Panc1 (cell line): ENCODE measurements around the gene CHST8. TPM values are rescaled to one million over a fixed set of nuclear protein-coding genes. Genes with fewer than 3 reads are reported as not detected.
"Not testable (repeated sequence)": the region's sequence is repeated elsewhere in the genome, so short reads cannot be mapped to it uniquely, and the experiment has no call there.

ENCODE experiments used
- ATAC-seq: fragments of 200-7000 bp; cut with Tn5 transposase; 2 replicates; pipeline ENCODE4 v1.9.1; 2020; ENCODE audit warnings: mild to moderate bottlenecking, moderate library complexity
- BruUV-seq: library from RNA; stranded (reverse); fragments of 400-500 nt; replicated peaks from 2 replicates; lab custom pipeline; 2021; lab: Mats Ljungman, UMichigan
- CTCF ChIA-PET: fragments of 300-600 bp; sonication (Branson Sonifier 250); formaldehyde crosslinking; loops from one replicate; lab custom pipeline; 2022; ENCODE audit warnings: antibody characterized with exemption; lab: Charles Lee
- POLR2A ChIA-PET: fragments of 300-600 bp; sonication (Branson Sonifier 250); formaldehyde crosslinking; loops from one replicate; lab custom pipeline; 2022; ENCODE audit warnings: antibody characterized with exemption; lab: Charles Lee
- DNase-seq: peaks from one replicate; pipeline ENCODE4 v3.0.0-alpha.2; 2010; ENCODE audit warnings: low read depth, low spot score
- H3K27ac ChIP-seq: 2 replicates; pipeline ENCODE4 v1.5.1; 2011; ENCODE audit warnings: mild to moderate bottlenecking, low read length, inconsistent platforms
- H3K27me3 ChIP-seq: fragments of 200-500 bp; sonication (Bioruptor generic); 2 replicates; pipeline ENCODE4 v1.6.0; 2014; ENCODE audit warnings: low read length, inconsistent platforms; ENCODE audit not compliant: control insufficient read depth, insufficient read depth
- H3K36me3 ChIP-seq: fragments of 200-500 bp; sonication (Bioruptor generic); 2 replicates; pipeline ENCODE4 v1.5.1; 2014; ENCODE audit warnings: inconsistent platforms, mild to moderate bottlenecking, low read length, moderate library complexity; ENCODE audit not compliant: control insufficient read depth, insufficient read depth
- H3K4me1 ChIP-seq: 2 replicates; pipeline ENCODE4 v1.5.1; 2011; ENCODE audit warnings: inconsistent platforms, mild to moderate bottlenecking, low read length, moderate library complexity; ENCODE audit not compliant: control insufficient read depth, insufficient read depth
- H3K4me3 ChIP-seq, 2 experiments: 2 replicates each; pipeline ENCODE4 v1.5.1; 2011 to 2012; ENCODE audit warnings: low read depth in 2 of 2, low read length in 2 of 2, mild to moderate bottlenecking in 2 of 2, inconsistent platforms in 1 of 2, moderate library complexity in 1 of 2
- H3K9me3 ChIP-seq: fragments of 200-500 bp; sonication (Bioruptor generic); 2 replicates; pipeline ENCODE4 v1.5.1; 2014; ENCODE audit warnings: low read depth, mild to moderate bottlenecking, inconsistent platforms, low read length, moderate library complexity; ENCODE audit not compliant: control insufficient read depth, insufficient read depth
- CTCF ChIP-seq: fragments of 450-650 bp; IDR thresholded peaks from 2 replicates; pipeline ENCODE4 v1.5.1; 2017; ENCODE audit warnings: mild to moderate bottlenecking
- POLR2AphosphoS5 ChIP-seq: IDR thresholded peaks from 2 replicates; pipeline ENCODE4 v1.6.1; 2012; ENCODE audit warnings: mild to moderate bottlenecking, low read depth, low read length, moderate library complexity
- SIN3A ChIP-seq: IDR thresholded peaks from 2 replicates; pipeline ENCODE4 v1.6.1; 2012; ENCODE audit warnings: low read depth, mild to moderate bottlenecking, low read length, moderate library complexity, borderline replicate concordance; ENCODE audit not compliant: insufficient read depth
- TCF7L2 ChIP-seq: IDR thresholded peaks from 2 replicates; pipeline ENCODE4 v1.6.1; 2011; ENCODE audit warnings: mild to moderate bottlenecking, low read depth, low read length, inconsistent platforms
- in situ Hi-C: cut with HindIII; loops from 2 replicates; pipeline ENCODE4 v1.10.0; 2016; ENCODE audit warnings: low sequenced_read_pairs, low pct_unique_long_range_greater_than_20kb
- intact Hi-C: fragments of 100-400 bp; cut with micrococcal nuclease; formaldehyde crosslinking; loops from one replicate; pipeline ENCODE4 v1.10.0; 2022; ENCODE audit not compliant: unreplicated experiment
- total RNA-seq: library from RNA; stranded (reverse); gene quantifications from one replicate; pipeline ENCODE4 v1.2.1, GENCODE V29; 2021; ENCODE audit not compliant: unreplicated experiment
- TF ChIP-seq, protein P1 (sequence below), 2 experiments: IDR thresholded peaks; 2 replicates each; pipeline ENCODE4 v1.6.1; 2011 to 2012; ENCODE audit warnings: low read depth in 2 of 2, control low read depth in 1 of 2, low read length in 1 of 2, mild to moderate bottlenecking in 1 of 2, moderate library complexity in 1 of 2; ENCODE audit not compliant: insufficient read depth in 1 of 2

Gene CHST8
- total RNA-seq, 1 experiment from 2014 or later = 0.28 TPM

DNA sequence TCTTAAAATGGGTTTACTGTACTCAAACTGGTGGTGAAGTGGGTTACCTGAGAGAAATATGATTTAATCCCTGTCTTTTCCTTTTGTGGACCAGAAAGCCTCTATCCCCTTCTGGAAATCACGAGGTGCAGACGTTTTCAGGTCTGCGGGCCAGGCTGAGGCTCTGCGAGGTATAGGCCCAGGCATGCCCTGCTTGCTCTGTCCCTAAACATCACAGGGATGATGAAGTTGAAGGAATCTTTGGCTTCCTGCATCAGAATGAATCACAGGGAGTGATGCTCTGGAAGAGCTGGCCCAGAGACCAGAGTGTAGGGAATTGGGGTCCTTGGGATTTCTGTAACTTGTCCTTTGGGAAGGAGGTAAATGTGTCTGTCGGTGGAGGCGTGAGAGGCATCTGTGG is 18.4 kb upstream of the CHST8 start:
- POLR2A ChIA-PET = no interaction called here
- H3K27ac ChIP-seq = no peak overlapping the region
- TF ChIP-seq SIN3A (no peak), TCF7L2 (no peak), POLR2AphosphoS5 (no peak), CTCF (no peak)
- TF ChIP-seq, protein P1, sequence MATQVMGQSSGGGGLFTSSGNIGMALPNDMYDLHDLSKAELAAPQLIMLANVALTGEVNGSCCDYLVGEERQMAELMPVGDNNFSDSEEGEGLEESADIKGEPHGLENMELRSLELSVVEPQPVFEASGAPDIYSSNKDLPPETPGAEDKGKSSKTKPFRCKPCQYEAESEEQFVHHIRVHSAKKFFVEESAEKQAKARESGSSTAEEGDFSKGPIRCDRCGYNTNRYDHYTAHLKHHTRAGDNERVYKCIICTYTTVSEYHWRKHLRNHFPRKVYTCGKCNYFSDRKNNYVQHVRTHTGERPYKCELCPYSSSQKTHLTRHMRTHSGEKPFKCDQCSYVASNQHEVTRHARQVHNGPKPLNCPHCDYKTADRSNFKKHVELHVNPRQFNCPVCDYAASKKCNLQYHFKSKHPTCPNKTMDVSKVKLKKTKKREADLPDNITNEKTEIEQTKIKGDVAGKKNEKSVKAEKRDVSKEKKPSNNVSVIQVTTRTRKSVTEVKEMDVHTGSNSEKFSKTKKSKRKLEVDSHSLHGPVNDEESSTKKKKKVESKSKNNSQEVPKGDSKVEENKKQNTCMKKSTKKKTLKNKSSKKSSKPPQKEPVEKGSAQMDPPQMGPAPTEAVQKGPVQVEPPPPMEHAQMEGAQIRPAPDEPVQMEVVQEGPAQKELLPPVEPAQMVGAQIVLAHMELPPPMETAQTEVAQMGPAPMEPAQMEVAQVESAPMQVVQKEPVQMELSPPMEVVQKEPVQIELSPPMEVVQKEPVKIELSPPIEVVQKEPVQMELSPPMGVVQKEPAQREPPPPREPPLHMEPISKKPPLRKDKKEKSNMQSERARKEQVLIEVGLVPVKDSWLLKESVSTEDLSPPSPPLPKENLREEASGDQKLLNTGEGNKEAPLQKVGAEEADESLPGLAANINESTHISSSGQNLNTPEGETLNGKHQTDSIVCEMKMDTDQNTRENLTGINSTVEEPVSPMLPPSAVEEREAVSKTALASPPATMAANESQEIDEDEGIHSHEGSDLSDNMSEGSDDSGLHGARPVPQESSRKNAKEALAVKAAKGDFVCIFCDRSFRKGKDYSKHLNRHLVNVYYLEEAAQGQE (IDR thresholded peaks at IDR 0.05; ENCODE audit: insufficient read depth in 1 of 2, low read depth in 2 of 2, low read length in 1 of 2) = no peak
- H3K4me1 ChIP-seq = no peaks in the 10 kb centered on the region
- ATAC-seq (no peak), DNase-seq (no peak)
- H3K36me3 ChIP-seq = no peaks in the 10 kb centered on the region
- H3K9me3 ChIP-seq = peaks cover 4% of the 10 kb centered on the region; the same call in 1 of the 2 replicates
- intact Hi-C loops (no loop called here), in situ Hi-C loops (no loop called here)
- H3K4me3 ChIP-seq = no peak overlapping the region
- BruUV-seq = no TSS peak
- CTCF ChIA-PET = no interaction called here
- peaks cover 11% of the 10 kb centered on the region for H3K27me3 ChIP-seq

- in situ Hi-C loops (no loop called here), intact Hi-C loops (no loop called here)
- ATAC-seq = no peak
- TF ChIP-seq TCF7L2 (no peak), SIN3A (no peak), CTCF (no peak), POLR2AphosphoS5 (no peak)
- TF ChIP-seq, protein P1 (IDR thresholded peaks at IDR 0.05; ENCODE audit: insufficient read depth in 1 of 2, low read depth in 2 of 2, low read length in 1 of 2) = no peak
- Histone ChIP-seq H3K4me3 (no peak overlapping the region), H3K4me1 (no peaks in the 10 kb centered on the region), H3K27me3 (peaks cover 19% of the 10 kb centered on the region), H3K36me3 (no peaks in the 10 kb centered on the region), H3K27ac (no peak overlapping the region), H3K9me3 (peaks cover 10% of the 10 kb centered on the region; the same call in 1 of the 2 replicates)
- ChIA-PET POLR2A (no interaction called here), CTCF (no interaction called here)
- BruUV-seq = no TSS peak
- DNase-seq = no peak
Observed at GRCh38 chr19:33604651-33605050, 17.1 kb upstream of the CHST8 start.

- in situ Hi-C loops = not testable (repeated sequence)
Observed at GRCh38 chr19:33605803-33606295, 15.9 kb upstream of the CHST8 start.

More at GRCh38 chr19:33605803-33606295, 15.9 kb upstream of the CHST8 start:
- CTCF ChIA-PET, ATAC-seq, H3K4me1 ChIP-seq, intact Hi-C loops, DNase-seq, H3K36me3 ChIP-seq, H3K4me3 ChIP-seq, H3K27ac ChIP-seq, BruUV-seq, POLR2A ChIA-PET: not testable (repeated sequence)
- peaks cover 10% of the 10 kb centered on the region; the same call in 1 of the 2 replicates for H3K9me3 ChIP-seq
- peaks cover 19% of the 10 kb centered on the region for H3K27me3 ChIP-seq
